DND-41 (cell line): ENCODE data around the gene HAP1.

Experiments
- ATAC-seq: fragments of 200-7000 bp; cut with Tn5 transposase; 3 replicates; pipeline ENCODE4 v1.9.1; 2021; ENCODE audit warnings: low read depth; ENCODE audit not compliant: insufficient read depth
- DNase-seq: peaks from one replicate; pipeline ENCODE4 v3.0.0-alpha.2; 2020
- H2AFZ ChIP-seq: 2 replicates; pipeline ENCODE4 v1.6.0; 2012; ENCODE audit warnings: low read depth, low read length
- H3K27ac ChIP-seq: 2 replicates; pipeline ENCODE4 v1.5.1; 2012; ENCODE audit warnings: low read length, inconsistent platforms
- H3K27me3 ChIP-seq: fragments of 200-600 bp; sonication (generic); 2 replicates; pipeline ENCODE4 v1.6.0; 2012; ENCODE audit warnings: low read length, mild to moderate bottlenecking, inconsistent platforms; ENCODE audit not compliant: insufficient read depth, poor library complexity
- H3K36me3 ChIP-seq: 2 replicates; pipeline ENCODE4 v1.5.1; 2012; ENCODE audit warnings: low read length, inconsistent platforms; ENCODE audit not compliant: insufficient read depth
- H3K4me1 ChIP-seq: 2 replicates; pipeline ENCODE4 v1.5.1; 2012; ENCODE audit warnings: mild to moderate bottlenecking, low read length; ENCODE audit not compliant: insufficient read depth
- H3K4me2 ChIP-seq: 2 replicates; pipeline ENCODE4 v1.6.0; 2012; ENCODE audit warnings: mild to moderate bottlenecking, moderate library complexity, low read length, inconsistent platforms; ENCODE audit not compliant: insufficient read depth
- H3K4me3 ChIP-seq, 2 experiments: fragments of 200-600 bp in 1 of 2; shearing (Covaris generic) in 1 of 2; 2 replicates each; pipeline ENCODE4 v1.5.1; 2012 to 2016; ENCODE audit warnings: inconsistent platforms in 2 of 2, low read length in 2 of 2, mild to moderate bottlenecking in 2 of 2, low read depth in 1 of 2, moderate library complexity in 1 of 2
- H3K79me2 ChIP-seq: 2 replicates; pipeline ENCODE4 v1.6.0; 2012; ENCODE audit warnings: low read length, inconsistent platforms; ENCODE audit not compliant: insufficient read depth
- H3K9ac ChIP-seq: 2 replicates; pipeline ENCODE4 v1.6.0; 2012; ENCODE audit warnings: low read depth, mild to moderate bottlenecking, inconsistent platforms, low read length, moderate library complexity
- H3K9me3 ChIP-seq: 2 replicates; pipeline ENCODE4 v1.5.1; 2012; ENCODE audit warnings: low read length, moderate library complexity, mild to moderate bottlenecking, inconsistent platforms; ENCODE audit not compliant: insufficient read depth, severe bottlenecking
- H4K20me1 ChIP-seq: 2 replicates; pipeline ENCODE4 v1.6.0; 2012; ENCODE audit warnings: low read length; ENCODE audit not compliant: insufficient read depth
- EZH2 ChIP-seq: IDR thresholded peaks from 3 replicates; pipeline ENCODE4 v1.6.1; 2012; ENCODE audit warnings: borderline replicate concordance, low read depth, mild to moderate bottlenecking, moderate library complexity, low read length, inconsistent platforms; ENCODE audit not compliant: severe bottlenecking
- TF ChIP-seq, protein P1 (sequence below): IDR thresholded peaks from 2 replicates; pipeline ENCODE4 v1.5.1; 2012; ENCODE audit warnings: borderline replicate concordance, low read length, moderate library complexity, mild to moderate bottlenecking; ENCODE audit not compliant: poor library complexity, severe bottlenecking; ENCODE audit errors: extremely low read depth

Gene HAP1

DNA sequence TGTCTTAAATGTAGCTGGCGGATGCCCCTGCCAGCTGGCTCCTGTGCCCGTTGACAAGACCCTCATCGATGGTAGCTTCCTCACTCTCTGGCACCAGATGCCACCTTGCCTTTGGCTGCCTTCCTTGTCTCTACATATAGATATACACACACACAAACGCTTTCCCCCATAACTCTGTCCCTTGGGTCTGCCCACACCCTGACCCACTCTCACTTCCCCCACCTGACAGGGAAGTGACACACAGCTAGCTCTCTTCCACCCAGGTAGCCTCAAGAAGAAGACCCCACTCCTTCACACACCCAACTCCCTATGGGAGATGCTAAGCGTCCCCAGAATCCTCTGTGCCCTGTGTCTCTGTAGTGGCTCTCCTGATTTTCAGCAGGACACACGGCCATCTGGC, 26.4 kb upstream of the HAP1 start:
- DNase-seq: no peak
- Histone ChIP-seq H3K4me2 (no peak overlapping the region), H2AFZ (no peak overlapping the region), H3K9me3 (no peaks in the 10 kb centered on the region), H3K79me2 (no peaks in the 10 kb centered on the region), H4K20me1 (no peaks in the 10 kb centered on the region), H3K4me3 (no peak overlapping the region), H3K4me1 (no peaks in the 10 kb centered on the region), H3K9ac (no peak overlapping the region), H3K27me3 (no peaks in the 10 kb centered on the region), H3K27ac (no peak overlapping the region), H3K36me3 (no peaks in the 10 kb centered on the region)
- no peak for ATAC-seq
- TF ChIP-seq, protein P1, sequence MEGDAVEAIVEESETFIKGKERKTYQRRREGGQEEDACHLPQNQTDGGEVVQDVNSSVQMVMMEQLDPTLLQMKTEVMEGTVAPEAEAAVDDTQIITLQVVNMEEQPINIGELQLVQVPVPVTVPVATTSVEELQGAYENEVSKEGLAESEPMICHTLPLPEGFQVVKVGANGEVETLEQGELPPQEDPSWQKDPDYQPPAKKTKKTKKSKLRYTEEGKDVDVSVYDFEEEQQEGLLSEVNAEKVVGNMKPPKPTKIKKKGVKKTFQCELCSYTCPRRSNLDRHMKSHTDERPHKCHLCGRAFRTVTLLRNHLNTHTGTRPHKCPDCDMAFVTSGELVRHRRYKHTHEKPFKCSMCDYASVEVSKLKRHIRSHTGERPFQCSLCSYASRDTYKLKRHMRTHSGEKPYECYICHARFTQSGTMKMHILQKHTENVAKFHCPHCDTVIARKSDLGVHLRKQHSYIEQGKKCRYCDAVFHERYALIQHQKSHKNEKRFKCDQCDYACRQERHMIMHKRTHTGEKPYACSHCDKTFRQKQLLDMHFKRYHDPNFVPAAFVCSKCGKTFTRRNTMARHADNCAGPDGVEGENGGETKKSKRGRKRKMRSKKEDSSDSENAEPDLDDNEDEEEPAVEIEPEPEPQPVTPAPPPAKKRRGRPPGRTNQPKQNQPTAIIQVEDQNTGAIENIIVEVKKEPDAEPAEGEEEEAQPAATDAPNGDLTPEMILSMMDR: no peak
- TF ChIP-seq EZH2: no peak

DNA sequence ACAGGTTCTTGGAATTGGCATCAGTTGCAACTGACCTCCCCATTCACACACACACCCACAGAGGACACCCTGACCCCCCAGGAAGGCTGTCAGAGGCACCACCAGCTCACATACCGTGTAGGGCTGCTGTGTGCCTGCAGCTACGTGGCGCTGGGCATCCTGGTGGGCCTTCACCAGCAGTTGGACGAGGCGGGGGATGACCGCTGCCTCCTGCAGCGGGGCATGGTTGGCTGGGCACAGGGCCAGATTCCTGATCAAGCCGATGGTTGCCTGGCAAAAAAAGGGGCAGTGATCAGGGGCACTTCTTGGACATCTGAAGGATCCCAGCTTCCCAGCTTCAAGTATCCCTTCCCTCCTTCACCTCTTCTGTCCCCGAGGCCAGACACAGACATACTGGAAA, 24.2 kb upstream of the HAP1 start:
- Histone ChIP-seq H3K27ac (no peak overlapping the region), H3K9me3 (no peaks in the 10 kb centered on the region), H3K9ac (no peak overlapping the region), H4K20me1 (no peaks in the 10 kb centered on the region), H3K27me3 (no peaks in the 10 kb centered on the region), H3K79me2 (no peaks in the 10 kb centered on the region), H3K36me3 (no peaks in the 10 kb centered on the region), H3K4me2 (no peak overlapping the region), H3K4me3 (no peak overlapping the region), H2AFZ (no peak overlapping the region), H3K4me1 (no peaks in the 10 kb centered on the region)
- DNase-seq (no peak), ATAC-seq (no peak)
- no peak for TF ChIP-seq EZH2
- TF ChIP-seq, protein P1: no peak

DNA sequence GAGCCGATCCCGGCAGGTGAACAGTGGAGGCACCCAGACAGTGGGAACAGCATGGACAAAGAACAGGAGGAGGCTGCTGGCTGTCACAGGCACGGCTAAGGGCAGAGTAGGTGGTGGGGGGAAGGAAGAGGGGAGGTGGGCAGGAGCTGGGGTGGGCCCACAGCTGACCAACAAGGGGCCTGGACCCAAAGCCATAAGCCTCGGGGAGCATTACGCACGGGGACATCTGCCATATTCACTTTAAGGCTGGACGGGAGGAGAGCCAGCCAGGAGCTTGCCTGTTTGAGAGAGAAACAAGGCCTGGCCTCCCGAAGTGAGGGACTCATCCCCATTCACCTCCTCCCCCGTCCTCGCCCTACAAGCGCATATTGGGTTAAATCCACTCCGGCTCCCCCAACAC, 19.6 kb upstream of the HAP1 start:
- no peaks in the 10 kb centered on the region for H3K9me3 ChIP-seq
- no peaks in the 10 kb centered on the region for H4K20me1 ChIP-seq
- no peaks in the 10 kb centered on the region for H3K36me3 ChIP-seq
- no peak for ATAC-seq
- no peak overlapping the region for H2AFZ ChIP-seq
- no peaks in the 10 kb centered on the region for H3K4me1 ChIP-seq
- no peak overlapping the region for H3K9ac ChIP-seq
- TF ChIP-seq EZH2: no peak
- TF ChIP-seq, protein P1: no peak
- H3K4me2 ChIP-seq: no peak overlapping the region
- H3K27ac ChIP-seq: no peak overlapping the region
- no peak for DNase-seq
- no peaks in the 10 kb centered on the region for H3K79me2 ChIP-seq
- H3K4me3 ChIP-seq: no peak overlapping the region
- no peaks in the 10 kb centered on the region for H3K27me3 ChIP-seq

DNA sequence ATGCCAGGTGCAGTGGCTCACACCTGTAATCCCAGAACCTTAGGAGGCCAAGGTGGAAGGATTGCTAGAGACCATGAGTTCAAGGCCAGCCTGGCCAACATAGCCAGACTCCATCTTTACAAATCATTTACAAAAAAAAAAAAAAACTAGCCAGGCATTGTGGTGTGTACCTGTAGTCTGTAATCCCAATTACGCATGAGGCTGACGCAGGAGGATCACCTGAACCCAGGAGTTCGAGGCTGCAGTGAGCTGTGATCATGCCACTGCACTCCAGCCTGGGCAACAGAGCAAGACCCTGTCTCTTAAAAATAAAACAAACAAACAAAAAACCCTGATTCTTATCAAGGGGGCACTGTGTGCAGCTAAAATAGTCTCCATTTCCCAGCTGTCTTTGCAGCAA, 16.8 kb upstream of the HAP1 start:
- no peak overlapping the region for H3K9ac ChIP-seq
- no peak overlapping the region for H3K4me2 ChIP-seq
- no peaks in the 10 kb centered on the region for H3K79me2 ChIP-seq
- H3K4me1 ChIP-seq: no peaks in the 10 kb centered on the region
- H3K4me3 ChIP-seq: no peak overlapping the region
- H3K27me3 ChIP-seq: no peaks in the 10 kb centered on the region
- no peak for DNase-seq
- H3K9me3 ChIP-seq: no peaks in the 10 kb centered on the region
- ATAC-seq: no peak
- TF ChIP-seq, protein P1: no peak
- no peak for TF ChIP-seq EZH2
- H3K27ac ChIP-seq: no peak overlapping the region
- H4K20me1 ChIP-seq: no peaks in the 10 kb centered on the region
- no peaks in the 10 kb centered on the region for H3K36me3 ChIP-seq
- H2AFZ ChIP-seq: no peak overlapping the region
